HCT116 (cell line): ENCODE data around the gene SPRED1. TPM values are rescaled to one million over a fixed set of nuclear protein-coding genes. Genes with fewer than 3 reads are reported as not detected.

Experiments
- ATAC-seq: fragments of 200-7000 bp; cut with Tn5 transposase; 2 replicates; pipeline ENCODE4 v1.9.1; 2020; ENCODE audit warnings: mild to moderate bottlenecking, moderate library complexity
- BruUV-seq: library from RNA; stranded (reverse); fragments of 400-500 nt; replicated peaks from 2 replicates; lab custom pipeline; 2021; lab: Mats Ljungman, UMichigan
- CTCF ChIA-PET: fragments of 300-600 bp; sonication (Branson Sonifier 250); formaldehyde crosslinking; loops from one replicate; lab custom pipeline; 2021; ENCODE audit warnings: antibody characterized with exemption; lab: Charles Lee
- POLR2A ChIA-PET: fragments of 300-600, 350-600 bp; sonication (Branson Sonifier 250); formaldehyde crosslinking; loops from one replicate; lab custom pipeline; 2021; ENCODE audit warnings: antibody characterized with exemption; lab: Charles Lee
- RAD21 ChIA-PET, 2 experiments: fragments of 300-600 bp; sonication (Branson Sonifier 250); formaldehyde crosslinking; loops; one replicate each; lab custom pipeline; 2023; ENCODE audit warnings: low total read pairs in 2 of 2; ENCODE audit not compliant: uncharacterized antibody in 2 of 2, unreplicated experiment in 2 of 2, low non-redundant PET in 1 of 2; lab: Charles Lee
- DNase-seq: peaks from one replicate; pipeline ENCODE4 v3.0.0-alpha.2; 2010; ENCODE audit warnings: low read depth, low spot score
- H2AFZ ChIP-seq: fragments of 200-600 bp; shearing (Covaris generic), sonication (generic); 2 replicates; pipeline ENCODE4 v1.6.1; 2017; ENCODE audit warnings: low read depth, mixed run types, mixed read lengths, antibody characterized with exemption, low read length; ENCODE audit not compliant: poor library complexity, severe bottlenecking
- H3K27ac ChIP-seq: 2 replicates; pipeline ENCODE4 v1.5.1; 2012; ENCODE audit warnings: low read depth, low read length
- H3K27me3 ChIP-seq: fragments of 200-600 bp; sonication (generic); 2 replicates; pipeline ENCODE4 v1.6.1; 2016; ENCODE audit warnings: mixed run types, low read length, mixed read lengths; ENCODE audit not compliant: insufficient read depth
- H3K36me3 ChIP-seq, 2 experiments: fragments of 200-500 bp in 1 of 2; fragments of 200-600 bp in 1 of 2; sonication (Bioruptor generic) in 1 of 2; sonication (generic) in 1 of 2; 2 replicates each; pipeline versions ENCODE4 v1.5.1 to v1.6.1; 2014 to 2016; ENCODE audit warnings: low read length in 2 of 2, inconsistent platforms in 1 of 2, mixed read lengths in 1 of 2, mixed run types in 1 of 2; ENCODE audit not compliant: insufficient read depth in 2 of 2, control insufficient read depth in 1 of 2
- H3K4me1 ChIP-seq, 2 experiments: fragments of 200-600 bp in 1 of 2; sonication (generic) in 1 of 2; 2 replicates each; pipeline versions ENCODE4 v1.5.1 to v1.6.1; 2012 to 2017; ENCODE audit warnings: low read length in 2 of 2, inconsistent platforms in 1 of 2, mild to moderate bottlenecking in 1 of 2, mixed read lengths in 1 of 2, mixed run types in 1 of 2, moderate library complexity in 1 of 2; ENCODE audit not compliant: insufficient read depth in 2 of 2, control insufficient read depth in 1 of 2
- H3K4me2 ChIP-seq: fragments of 200-600 bp; sonication (generic); 2 replicates; pipeline ENCODE4 v1.6.1; 2017; ENCODE audit warnings: mixed run types, low read length, mixed read lengths
- H3K4me3 ChIP-seq, 2 experiments: fragments of 200-600 bp in 1 of 2; sonication (generic) in 1 of 2; replicated peaks in 1 of 2; 2 replicates each; pipeline ENCODE4 v1.5.1; 2011 to 2016; ENCODE audit warnings: low read length in 2 of 2, control low read depth in 1 of 2, low read depth in 1 of 2, mild to moderate bottlenecking in 1 of 2, mixed read lengths in 1 of 2, mixed run types in 1 of 2
- H3K79me2 ChIP-seq: fragments of 200-600 bp; sonication (generic); 2 replicates; pipeline ENCODE4 v1.6.1; 2017; ENCODE audit warnings: mild to moderate bottlenecking, mixed run types, low read length, moderate library complexity, mixed read lengths; ENCODE audit not compliant: insufficient read depth
- H3K9ac ChIP-seq: fragments of 200-600 bp; sonication (generic); 2 replicates; pipeline ENCODE4 v1.6.1; 2016; ENCODE audit warnings: low read length, mixed read lengths
- H3K9me2 ChIP-seq: fragments of 200-600 bp; sonication (generic), shearing (Covaris generic); 2 replicates; pipeline ENCODE4 v1.6.1; 2017; ENCODE audit warnings: mixed run types, mild to moderate bottlenecking, moderate library complexity; ENCODE audit not compliant: insufficient read depth
- H3K9me3 ChIP-seq, 2 experiments: fragments of 200-500 bp in 1 of 2; fragments of 200-600 bp in 1 of 2; sonication (Bioruptor generic) in 1 of 2; sonication (generic) in 1 of 2; 2 replicates each; pipeline ENCODE4 v1.6.1; 2014 to 2017; ENCODE audit warnings: low read length in 2 of 2, mixed read lengths in 2 of 2, inconsistent platforms in 1 of 2, low read depth in 1 of 2, mild to moderate bottlenecking in 1 of 2, mixed run types in 1 of 2, moderate library complexity in 1 of 2; ENCODE audit not compliant: control insufficient read depth in 1 of 2, insufficient read depth in 1 of 2
- H4K20me1 ChIP-seq: fragments of 200-600 bp; sonication (generic), shearing (Covaris generic); 2 replicates; pipeline ENCODE4 v1.6.1; 2017; ENCODE audit warnings: mixed run types, mild to moderate bottlenecking, moderate library complexity; ENCODE audit not compliant: insufficient read depth
- CBX3 ChIP-seq: IDR thresholded peaks from 2 replicates; pipeline ENCODE4 v1.6.1; 2012; ENCODE audit warnings: low read depth
- EGR1 ChIP-seq: IDR thresholded peaks from 2 replicates; pipeline ENCODE4 v1.6.1; 2012; ENCODE audit warnings: low read depth
- EZH2phosphoT487 ChIP-seq: fragments of 200-600 bp; IDR thresholded peaks from 2 replicates; pipeline ENCODE4 v1.6.1; 2018; ENCODE audit warnings: antibody characterized with exemption, borderline replicate concordance
- FOSL1 ChIP-seq: IDR thresholded peaks from 2 replicates; pipeline ENCODE4 v1.6.1; 2012; ENCODE audit warnings: low read depth
- POLR2A ChIP-seq: IDR thresholded peaks from 2 replicates; pipeline ENCODE4 v1.7.0; 2011; ENCODE audit warnings: borderline replicate concordance; ENCODE audit not compliant: insufficient read depth, insufficient read length; ENCODE audit errors: extremely low read depth
- RAD21 ChIP-seq: IDR thresholded peaks from 2 replicates; pipeline ENCODE4 v1.6.1; 2012; ENCODE audit warnings: low read depth, mild to moderate bottlenecking
- SIN3A ChIP-seq: IDR thresholded peaks from 2 replicates; pipeline ENCODE4 v1.6.1; 2012; ENCODE audit warnings: low read depth
- SP1 ChIP-seq: IDR thresholded peaks from 2 replicates; pipeline ENCODE4 v1.6.1; 2012; ENCODE audit warnings: low read depth
- YY1 ChIP-seq: IDR thresholded peaks from 2 replicates; pipeline ENCODE4 v1.6.1; 2011; ENCODE audit warnings: low read length, low read depth, moderate library complexity, mild to moderate bottlenecking; ENCODE audit not compliant: insufficient replicate concordance; ENCODE audit errors: extremely low read depth
- intact Hi-C: fragments of 100-400 bp; cut with micrococcal nuclease; formaldehyde crosslinking; loops from 2 replicates; pipeline ENCODE4 v1.10.0; 2022
- total RNA-seq: library from RNA; stranded (reverse); gene quantifications from one replicate; pipeline ENCODE4 v1.2.1, GENCODE V29; 2021; ENCODE audit not compliant: unreplicated experiment
- TF ChIP-seq, protein P1 (sequence below): IDR thresholded peaks from 2 replicates; pipeline ENCODE4 v1.6.1; 2012
- TF ChIP-seq, protein P2 (sequence below), 3 experiments: fragments of 200-600 bp in 1 of 3; sonication (generic) in 1 of 3; IDR thresholded peaks in 2 of 3; conservative IDR thresholded peaks in 1 of 3; 2 replicates each; pipeline ENCODE4 v1.5.1; 2012 to 2017; ENCODE audit warnings: low read depth in 2 of 3, low read length in 2 of 3, antibody characterized with exemption in 1 of 3, borderline replicate concordance in 1 of 3, control low read depth in 1 of 3, mild to moderate bottlenecking in 1 of 3, mixed read lengths in 1 of 3, mixed run types in 1 of 3, moderate library complexity in 1 of 3; ENCODE audit not compliant: insufficient read depth in 1 of 3
- TF ChIP-seq, protein P3 (sequence below): IDR thresholded peaks from 2 replicates; pipeline ENCODE4 v1.6.1; 2012

SPRED1 gene
- total RNA-seq, 1 experiment from 2014 or later, result 24.7 TPM

GRCh38 chr15:38242055-38242454, 10.6 kb upstream of the SPRED1 start:
- intact Hi-C loops, result no loop called here
- DNase-seq (no peak), ATAC-seq (no peak)
- H3K4me3 ChIP-seq, result no peak overlapping the region
- TF ChIP-seq CBX3 (no peak), SIN3A (no peak), YY1 (no peak), SP1 (no peak), FOSL1 (no peak), EZH2phosphoT487 (no peak), RAD21 (no peak), POLR2A (no peak), EGR1 (no peak)
- TF ChIP-seq, protein P1, sequence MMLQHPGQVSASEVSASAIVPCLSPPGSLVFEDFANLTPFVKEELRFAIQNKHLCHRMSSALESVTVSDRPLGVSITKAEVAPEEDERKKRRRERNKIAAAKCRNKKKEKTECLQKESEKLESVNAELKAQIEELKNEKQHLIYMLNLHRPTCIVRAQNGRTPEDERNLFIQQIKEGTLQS, result no peak
- TF ChIP-seq, protein P2, sequence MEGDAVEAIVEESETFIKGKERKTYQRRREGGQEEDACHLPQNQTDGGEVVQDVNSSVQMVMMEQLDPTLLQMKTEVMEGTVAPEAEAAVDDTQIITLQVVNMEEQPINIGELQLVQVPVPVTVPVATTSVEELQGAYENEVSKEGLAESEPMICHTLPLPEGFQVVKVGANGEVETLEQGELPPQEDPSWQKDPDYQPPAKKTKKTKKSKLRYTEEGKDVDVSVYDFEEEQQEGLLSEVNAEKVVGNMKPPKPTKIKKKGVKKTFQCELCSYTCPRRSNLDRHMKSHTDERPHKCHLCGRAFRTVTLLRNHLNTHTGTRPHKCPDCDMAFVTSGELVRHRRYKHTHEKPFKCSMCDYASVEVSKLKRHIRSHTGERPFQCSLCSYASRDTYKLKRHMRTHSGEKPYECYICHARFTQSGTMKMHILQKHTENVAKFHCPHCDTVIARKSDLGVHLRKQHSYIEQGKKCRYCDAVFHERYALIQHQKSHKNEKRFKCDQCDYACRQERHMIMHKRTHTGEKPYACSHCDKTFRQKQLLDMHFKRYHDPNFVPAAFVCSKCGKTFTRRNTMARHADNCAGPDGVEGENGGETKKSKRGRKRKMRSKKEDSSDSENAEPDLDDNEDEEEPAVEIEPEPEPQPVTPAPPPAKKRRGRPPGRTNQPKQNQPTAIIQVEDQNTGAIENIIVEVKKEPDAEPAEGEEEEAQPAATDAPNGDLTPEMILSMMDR (IDR thresholded peaks at IDR 0.05 in 2 of 3, conservative IDR thresholded peaks at IDR 0.05 in 1 of 3; ENCODE audit: borderline replicate concordance in 1 of 3, insufficient read depth in 1 of 3, low read depth in 2 of 3, low read length in 2 of 3), result no peak
- TF ChIP-seq, protein P3, sequence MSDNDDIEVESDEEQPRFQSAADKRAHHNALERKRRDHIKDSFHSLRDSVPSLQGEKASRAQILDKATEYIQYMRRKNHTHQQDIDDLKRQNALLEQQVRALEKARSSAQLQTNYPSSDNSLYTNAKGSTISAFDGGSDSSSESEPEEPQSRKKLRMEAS, result no peak
- no peaks in the 10 kb centered on the region for H3K79me2 ChIP-seq
- H3K9ac ChIP-seq, result no peak overlapping the region
- H3K36me3 ChIP-seq, result no peaks in the 10 kb centered on the region
- no TSS peak for BruUV-seq
- H3K27me3 ChIP-seq, result no peaks in the 10 kb centered on the region
- H3K9me3 ChIP-seq, result no peaks in the 10 kb centered on the region
- no peak overlapping the region for H3K27ac ChIP-seq
- no peaks in the 10 kb centered on the region for H4K20me1 ChIP-seq
- no peak overlapping the region for H2AFZ ChIP-seq
- CTCF ChIA-PET, result no interaction called here
- H3K9me2 ChIP-seq, result peaks cover 3% of the 10 kb centered on the region; the same call in 1 of the 2 replicates
- RAD21 ChIA-PET, result no interaction called here
- POLR2A ChIA-PET, result interaction anchor here (1.0 kb wide), 1 partner anchor 10 kb away, joined by 3 read pairs; the partner anchor contains the start of gene SPRED1
- H3K4me2 ChIP-seq, result no peak overlapping the region
- no peaks in the 10 kb centered on the region for H3K4me1 ChIP-seq
